RWPE1 (cell line): ENCODE measurements around the gene PELI1.
"Not testable (repeated sequence)": the region's sequence is repeated elsewhere in the genome, so short reads cannot be mapped to it uniquely, and the experiment has no call there.

Source experiments
- CTCF ChIA-PET: fragments of 350-600 bp; sonication (Branson Sonifier 250); formaldehyde crosslinking; extraction: SDS; loops from one replicate; lab custom pipeline; 2021; lab: Yijun Ruan, JAX
- POLR2A ChIA-PET: fragments of 400-600 bp; formaldehyde crosslinking; extraction: SDS; loops from one replicate; lab custom pipeline; 2020; ENCODE audit warnings: antibody characterized with exemption; ENCODE audit not compliant: low non-redundant PET; lab: Yijun Ruan, JAX
- DNase-seq: peaks from one replicate; pipeline ENCODE4 v3.0.0; 2012; ENCODE audit warnings: low spot score
- H3K27ac ChIP-seq: fragments of 450-650 bp; 2 replicates; pipeline ENCODE4 v1.5.1; 2017
- TF ChIP-seq, protein P1 (sequence below): fragments of 450-650 bp; conservative IDR thresholded peaks from 2 replicates; pipeline ENCODE4 v1.5.1; 2017; ENCODE audit warnings: low read depth, mild to moderate bottlenecking

The PELI1 gene

DNA sequence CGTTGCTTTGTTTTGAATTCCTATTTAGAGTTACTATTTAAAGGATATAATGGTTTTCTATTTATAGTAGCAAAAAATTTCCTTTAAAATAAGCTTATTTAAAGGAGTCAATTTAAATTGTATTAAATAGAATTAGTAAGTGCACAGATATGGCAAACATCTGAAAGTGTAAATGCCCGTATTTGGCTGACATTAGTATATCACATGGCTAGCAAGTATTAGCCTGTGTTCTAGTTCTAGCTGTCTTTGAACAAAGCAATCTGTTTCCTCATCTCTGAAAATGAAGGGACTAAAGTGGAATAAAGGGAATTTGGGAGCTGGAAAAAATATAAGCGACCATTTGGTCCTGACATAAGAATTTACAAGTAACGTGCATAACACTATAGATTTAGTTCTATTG lies 32.2 kb downstream of the PELI1 start:
- TF ChIP-seq, protein P1, sequence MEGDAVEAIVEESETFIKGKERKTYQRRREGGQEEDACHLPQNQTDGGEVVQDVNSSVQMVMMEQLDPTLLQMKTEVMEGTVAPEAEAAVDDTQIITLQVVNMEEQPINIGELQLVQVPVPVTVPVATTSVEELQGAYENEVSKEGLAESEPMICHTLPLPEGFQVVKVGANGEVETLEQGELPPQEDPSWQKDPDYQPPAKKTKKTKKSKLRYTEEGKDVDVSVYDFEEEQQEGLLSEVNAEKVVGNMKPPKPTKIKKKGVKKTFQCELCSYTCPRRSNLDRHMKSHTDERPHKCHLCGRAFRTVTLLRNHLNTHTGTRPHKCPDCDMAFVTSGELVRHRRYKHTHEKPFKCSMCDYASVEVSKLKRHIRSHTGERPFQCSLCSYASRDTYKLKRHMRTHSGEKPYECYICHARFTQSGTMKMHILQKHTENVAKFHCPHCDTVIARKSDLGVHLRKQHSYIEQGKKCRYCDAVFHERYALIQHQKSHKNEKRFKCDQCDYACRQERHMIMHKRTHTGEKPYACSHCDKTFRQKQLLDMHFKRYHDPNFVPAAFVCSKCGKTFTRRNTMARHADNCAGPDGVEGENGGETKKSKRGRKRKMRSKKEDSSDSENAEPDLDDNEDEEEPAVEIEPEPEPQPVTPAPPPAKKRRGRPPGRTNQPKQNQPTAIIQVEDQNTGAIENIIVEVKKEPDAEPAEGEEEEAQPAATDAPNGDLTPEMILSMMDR, result no peak
- DNase-seq, result no peak
- ChIA-PET CTCF (interaction anchor here (0.6 kb wide), 1 partner anchor 1008 kb away, joined by 8 read pairs; no protein-coding TSS in a partner anchor), POLR2A (no interaction called here)
- no peak overlapping the region for H3K27ac ChIP-seq

DNA sequence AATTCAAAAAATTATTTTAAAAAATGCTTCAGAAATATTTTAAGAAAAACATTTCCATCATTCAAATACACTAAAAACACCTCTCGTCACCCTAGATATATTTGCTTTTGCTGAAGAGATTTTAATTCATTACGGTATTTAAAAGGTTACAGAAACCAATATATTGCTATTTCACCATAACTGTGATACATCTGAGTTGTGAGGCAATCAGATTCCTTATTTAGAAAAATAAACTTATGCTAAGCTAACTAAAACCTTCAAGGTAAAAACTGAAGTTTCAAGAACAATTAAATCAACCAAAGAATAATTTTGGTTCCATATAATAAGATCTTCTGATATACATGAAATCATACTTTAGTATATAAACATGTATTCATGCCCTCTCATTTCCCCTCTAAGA lies 32.8 kb downstream of the PELI1 start:
- POLR2A ChIA-PET, result no interaction called here
- TF ChIP-seq, protein P1, result no peak
- CTCF ChIA-PET, result interaction anchor here (0.6 kb wide), 1 partner anchor 1009 kb away, joined by 8 read pairs; no protein-coding TSS in a partner anchor
- no peak for DNase-seq
- H3K27ac ChIP-seq, result no peak overlapping the region

DNA sequence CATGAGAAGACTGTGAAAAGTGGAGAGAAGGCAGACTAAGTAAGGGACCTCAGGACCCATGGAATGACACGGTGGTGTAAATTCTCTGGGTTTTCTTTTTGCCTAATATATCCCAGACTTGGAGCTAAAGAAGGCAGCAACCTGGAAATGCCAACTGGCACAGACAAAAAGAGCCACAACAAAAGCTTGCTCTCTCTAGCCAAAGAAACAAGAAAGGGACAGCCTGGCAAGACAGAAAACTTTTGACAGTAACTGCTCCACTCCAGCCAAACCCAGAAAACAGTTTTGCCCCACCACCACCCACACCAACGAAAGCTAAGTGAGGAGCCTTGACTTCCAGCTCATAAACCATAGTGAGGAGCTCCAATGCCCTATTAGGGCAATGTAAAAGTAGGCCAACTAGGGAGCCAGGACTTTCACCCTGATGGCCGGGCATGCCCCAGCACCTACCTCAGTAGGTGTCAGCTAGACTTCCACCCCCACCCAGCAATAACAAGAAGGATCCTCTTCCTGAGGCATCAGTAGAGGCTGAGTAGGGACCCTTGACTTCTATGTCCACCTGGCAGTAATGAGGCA lies 35.5 kb downstream of the PELI1 start:
- POLR2A ChIA-PET, result no interaction called here
- DNase-seq, result no peak
- TF ChIP-seq, protein P1, result no peak
- H3K27ac ChIP-seq, result no peak overlapping the region
- CTCF ChIA-PET, result no interaction called here

DNA sequence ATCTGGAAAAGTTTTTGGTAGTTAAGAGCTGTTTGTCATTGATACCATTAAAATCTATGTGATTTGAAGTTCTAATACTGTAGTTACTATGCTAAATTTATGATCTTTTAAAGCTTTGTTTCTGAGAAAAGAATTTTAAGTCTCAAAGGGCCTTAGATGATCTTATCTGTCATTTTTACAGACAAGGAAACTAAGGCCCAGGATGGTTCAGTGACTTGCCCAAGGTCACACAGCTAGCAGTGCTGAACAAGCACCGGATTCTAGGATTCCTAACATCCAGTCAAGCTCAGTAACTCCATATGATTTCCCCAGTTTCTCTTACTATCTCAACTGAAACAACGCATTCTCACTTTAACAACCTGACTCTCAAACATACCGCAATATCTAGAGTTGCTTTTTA lies 37.7 kb downstream of the PELI1 start:
- POLR2A ChIA-PET, result interaction anchor here (0.5 kb wide), 1 partner anchor 122 kb away, joined by 3 read pairs; no protein-coding TSS in a partner anchor
- TF ChIP-seq, protein P1, result no peak
- no peak for DNase-seq
- H3K27ac ChIP-seq, result no peak overlapping the region
- CTCF ChIA-PET, result interaction anchor here (0.6 to 1.1 kb wide), 3 partner anchors 206 to 392 kb away, joined by 3 to 5 read pairs (median 4); no protein-coding TSS in a partner anchor

DNA sequence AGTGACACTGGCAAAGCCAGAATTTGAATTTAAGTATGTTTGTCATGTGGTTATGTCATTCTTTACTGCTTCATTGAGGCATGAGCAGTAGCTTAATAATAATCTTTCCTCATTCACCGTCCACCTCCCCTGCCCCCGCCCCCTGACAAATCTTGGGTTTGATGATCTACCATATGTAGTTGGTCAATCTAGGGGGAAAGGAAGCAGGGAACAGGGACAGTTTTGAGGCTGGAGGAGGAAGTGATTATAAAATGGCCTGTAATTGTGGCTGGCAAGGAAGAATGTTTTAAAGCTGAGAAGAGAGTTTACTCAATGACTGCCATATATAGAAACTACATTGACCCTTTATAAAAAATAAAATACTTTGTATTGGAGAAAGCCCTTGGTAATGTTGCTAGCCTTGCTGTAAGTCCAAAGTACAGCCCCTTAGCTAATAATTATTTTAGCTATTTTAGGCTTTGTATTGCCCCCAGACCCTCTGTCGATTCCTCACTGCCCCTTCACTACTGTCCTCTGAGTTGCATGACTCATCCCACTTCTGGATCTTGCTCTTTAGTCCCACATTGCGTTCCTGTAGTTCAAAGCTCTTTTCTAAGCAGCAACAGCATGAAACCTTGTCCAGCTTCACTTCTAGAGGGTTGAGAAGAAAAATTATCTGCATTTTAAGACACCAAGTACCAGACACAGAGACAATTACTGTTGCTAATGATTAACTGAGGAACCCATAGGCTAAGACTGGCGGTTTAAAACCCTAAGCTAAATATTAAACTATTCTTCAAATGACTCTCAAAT lies 38.4 kb downstream of the PELI1 start:
- CTCF ChIA-PET, result interaction anchor here (0.6 to 1.1 kb wide), 3 partner anchors 62 to 392 kb away, joined by 3 to 5 read pairs (median 4); no protein-coding TSS in a partner anchor
- POLR2A ChIA-PET, result no interaction called here
- H3K27ac ChIP-seq, result no peak overlapping the region
- no peak for DNase-seq
- TF ChIP-seq, protein P1, result no peak

DNA sequence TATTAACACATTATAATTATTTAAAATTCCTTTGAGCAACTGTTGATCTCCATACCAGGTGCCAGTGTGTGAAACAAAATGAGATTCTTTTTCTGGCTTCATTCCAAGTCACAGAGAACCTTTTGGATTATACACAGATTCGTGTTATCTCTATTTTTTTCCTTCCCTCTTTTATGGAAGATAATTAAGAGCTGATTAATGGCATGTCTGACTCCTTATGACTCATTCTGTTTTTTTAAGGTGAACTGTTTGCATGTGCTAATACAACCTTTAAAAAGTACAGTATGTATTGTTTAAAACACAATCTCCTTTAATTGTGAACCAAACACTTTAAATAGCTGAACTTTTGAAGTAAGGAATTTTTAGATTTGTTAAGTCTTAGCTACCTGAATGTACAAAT lies 39.3 kb downstream of the PELI1 start:
- DNase-seq, result peak; percentile 42
- no peak overlapping the region for H3K27ac ChIP-seq
- POLR2A ChIA-PET, result no interaction called here
- CTCF ChIA-PET, result no interaction called here
- TF ChIP-seq, protein P1, result no peak

DNA sequence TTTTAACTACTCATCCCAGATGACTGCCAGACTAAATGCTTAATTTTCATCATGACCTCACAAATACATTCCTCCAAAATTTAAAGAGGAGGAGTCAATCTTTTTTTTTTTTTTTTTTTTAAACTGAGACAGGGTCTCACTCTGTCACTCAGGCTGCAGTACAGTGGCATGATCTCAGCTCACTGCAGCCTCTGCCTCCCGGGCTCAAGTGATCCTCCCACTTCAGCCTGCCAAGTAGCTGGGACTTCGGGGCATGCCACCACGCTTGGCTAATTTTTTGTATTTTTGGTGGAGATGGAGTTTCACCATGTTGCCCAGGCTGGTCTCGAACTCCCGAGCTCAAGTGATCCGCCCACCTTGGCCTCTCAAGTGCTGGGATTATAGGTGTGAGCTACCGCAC lies 41.5 kb downstream of the PELI1 start:
- CTCF ChIA-PET, result interaction anchor here (0.6 kb wide), 1 partner anchor 198 kb away, joined by 3 read pairs; no protein-coding TSS in a partner anchor
- DNase-seq, POLR2A ChIA-PET, H3K27ac ChIP-seq: not testable (repeated sequence)
